Measurements from ENCODE around the gene NEAT1.

Gene NEAT1

DNA sequence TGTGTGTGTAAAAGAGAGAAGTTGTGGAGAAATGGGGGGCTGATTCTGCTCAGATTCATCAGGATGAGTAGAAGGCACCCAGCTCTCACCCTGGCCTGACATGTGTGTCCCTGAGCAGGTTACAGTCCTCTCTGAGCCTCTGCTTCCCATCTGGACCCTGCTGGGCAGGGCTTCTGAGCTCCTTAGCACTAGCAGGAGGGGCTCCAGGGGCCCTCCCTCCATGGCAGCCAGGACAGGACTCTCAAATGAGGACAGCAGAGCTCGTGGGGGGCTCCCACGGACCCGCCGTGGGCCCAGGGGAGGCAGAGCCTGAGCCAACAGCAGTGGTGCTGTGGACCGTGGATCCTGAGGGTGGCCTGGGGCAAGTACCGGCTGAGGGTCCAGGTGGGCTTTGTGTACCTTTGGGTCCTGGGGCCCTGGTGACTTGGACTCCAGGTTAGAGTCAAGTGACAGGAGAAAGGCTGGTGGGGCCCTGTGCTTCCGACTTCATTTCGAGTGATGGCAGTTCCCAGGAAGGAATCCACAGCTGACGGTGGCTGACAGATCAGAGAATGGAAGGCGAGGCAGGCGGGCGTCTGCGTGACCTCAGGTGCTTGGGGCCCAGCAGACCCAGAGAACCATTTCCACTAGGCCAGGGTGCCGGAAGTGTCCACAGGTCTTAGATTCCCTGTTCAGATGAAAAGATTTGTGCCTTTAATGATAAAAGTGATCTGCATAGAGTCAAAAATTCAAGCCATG, 21.9 kb downstream of the NEAT1 start:
- Histone ChIP-seq H2BK5ac (ENCODE audit: low read depth, low read length, poor library complexity, severe bottlenecking) (no peak overlapping the region), H2BK15ac (ENCODE audit: low read depth, poor library complexity, severe bottlenecking) (peak overlapping the region; percentile 56), H3K9me3 (ENCODE audit: control insufficient read depth, low read length) (no peaks in the 10 kb centered on the region), H2BK120ac (ENCODE audit: low read depth, low read length) (no peak overlapping the region), H3K23ac (ENCODE audit: low read length in 2 of 2) (no peak overlapping the region), H4K8ac (ENCODE audit: low read length) (no peak overlapping the region), H3K4me2 (ENCODE audit: low read length, poor library complexity, severe bottlenecking) (no peak overlapping the region), H4K91ac (ENCODE audit: low read length) (no peak overlapping the region), H3K18ac (ENCODE audit: low read depth in 1 of 2, low read length in 2 of 2) (peak overlapping the region; percentile 14 to 75), H3K4me3 (ENCODE audit: insufficient read depth in 1 of 2, low read depth in 1 of 2, low read length in 2 of 2) (no peak overlapping the region), H3K14ac (ENCODE audit: low read length in 2 of 2) (peak overlapping the region in 1 of 2 experiments; percentile 68), H3K9ac (ENCODE audit: low read length) (peak overlapping the region; percentile 80), H3K79me1 (replicated peaks; ENCODE audit: low read length, poor library complexity, severe bottlenecking) (no peaks in the 10 kb centered on the region), H2AK5ac (ENCODE audit: low read length, severe bottlenecking) (no peak overlapping the region), H2AFZ (ENCODE audit: low read depth, low read length) (no peak overlapping the region), H2BK12ac (ENCODE audit: low read length in 2 of 2) (peak overlapping the region in 1 of 2 experiments; percentile 12), H3K4ac (ENCODE audit: low read depth in 1 of 2, low read length in 2 of 2) (no peak overlapping the region), H3K27me3 (ENCODE audit: control insufficient read depth in 1 of 2, insufficient read depth in 1 of 2, low read length in 2 of 2) (no peaks in the 10 kb centered on the region), H3K27ac (ENCODE audit: low read length, poor library complexity, severe bottlenecking) (peak overlapping the region; percentile 74), H3K4me1 (ENCODE audit: control insufficient read depth, insufficient read depth, low read depth, low read length) (peaks cover 56% of the 10 kb centered on the region), H3K36me3 (ENCODE audit: control insufficient read depth in 1 of 2, insufficient read depth in 2 of 2, low read depth in 1 of 2, low read length in 2 of 2) (peaks cover 53 to 54% of the 10 kb centered on the region in 2 experiments)
- WGBS = 91% methylated on average over 14 of the region's 14 CpGs
- peak; percentile 81 for DNase-seq

GRCh38 chr11:65445101-65445603, 22.6 kb downstream of the NEAT1 start:
- Histone ChIP-seq H2AFZ (ENCODE audit: low read depth, low read length) (no peak overlapping the region), H3K27ac (ENCODE audit: low read length, poor library complexity, severe bottlenecking) (peak overlapping the region; percentile 74), H3K9me3 (ENCODE audit: control insufficient read depth, low read length) (no peaks in the 10 kb centered on the region), H3K9ac (ENCODE audit: low read length) (peak overlapping the region; percentile 80), H2BK5ac (ENCODE audit: low read depth, low read length, poor library complexity, severe bottlenecking) (no peak overlapping the region), H3K4me3 (ENCODE audit: insufficient read depth in 1 of 2, low read depth in 1 of 2, low read length in 2 of 2) (no peak overlapping the region), H3K4ac (ENCODE audit: low read depth in 1 of 2, low read length in 2 of 2) (no peak overlapping the region), H4K91ac (ENCODE audit: low read length) (no peak overlapping the region), H3K79me1 (replicated peaks; ENCODE audit: low read length, poor library complexity, severe bottlenecking) (no peaks in the 10 kb centered on the region), H2BK120ac (ENCODE audit: low read depth, low read length) (no peak overlapping the region), H3K36me3 (ENCODE audit: control insufficient read depth in 1 of 2, insufficient read depth in 2 of 2, low read depth in 1 of 2, low read length in 2 of 2) (peaks cover 50 to 53% of the 10 kb centered on the region in 2 experiments), H4K8ac (ENCODE audit: low read length) (no peak overlapping the region), H3K23ac (ENCODE audit: low read length in 2 of 2) (no peak overlapping the region), H3K4me2 (ENCODE audit: low read length, poor library complexity, severe bottlenecking) (no peak overlapping the region), H3K14ac (ENCODE audit: low read length in 2 of 2) (no peak overlapping the region), H3K18ac (ENCODE audit: low read depth in 1 of 2, low read length in 2 of 2) (peak overlapping the region in 1 of 2 experiments; percentile 67), H2BK12ac (ENCODE audit: low read length in 2 of 2) (no peak overlapping the region), H2BK15ac (ENCODE audit: low read depth, poor library complexity, severe bottlenecking) (no peak overlapping the region), H3K27me3 (ENCODE audit: control insufficient read depth in 1 of 2, insufficient read depth in 1 of 2, low read length in 2 of 2) (no peaks in the 10 kb centered on the region), H2AK5ac (ENCODE audit: low read length, severe bottlenecking) (no peak overlapping the region), H3K4me1 (ENCODE audit: control insufficient read depth, insufficient read depth, low read depth, low read length) (peaks cover 56% of the 10 kb centered on the region)
- WGBS = 91% methylated on average over 14 of the region's 15 CpGs
- DNase-seq = peak; percentile 85

DNA sequence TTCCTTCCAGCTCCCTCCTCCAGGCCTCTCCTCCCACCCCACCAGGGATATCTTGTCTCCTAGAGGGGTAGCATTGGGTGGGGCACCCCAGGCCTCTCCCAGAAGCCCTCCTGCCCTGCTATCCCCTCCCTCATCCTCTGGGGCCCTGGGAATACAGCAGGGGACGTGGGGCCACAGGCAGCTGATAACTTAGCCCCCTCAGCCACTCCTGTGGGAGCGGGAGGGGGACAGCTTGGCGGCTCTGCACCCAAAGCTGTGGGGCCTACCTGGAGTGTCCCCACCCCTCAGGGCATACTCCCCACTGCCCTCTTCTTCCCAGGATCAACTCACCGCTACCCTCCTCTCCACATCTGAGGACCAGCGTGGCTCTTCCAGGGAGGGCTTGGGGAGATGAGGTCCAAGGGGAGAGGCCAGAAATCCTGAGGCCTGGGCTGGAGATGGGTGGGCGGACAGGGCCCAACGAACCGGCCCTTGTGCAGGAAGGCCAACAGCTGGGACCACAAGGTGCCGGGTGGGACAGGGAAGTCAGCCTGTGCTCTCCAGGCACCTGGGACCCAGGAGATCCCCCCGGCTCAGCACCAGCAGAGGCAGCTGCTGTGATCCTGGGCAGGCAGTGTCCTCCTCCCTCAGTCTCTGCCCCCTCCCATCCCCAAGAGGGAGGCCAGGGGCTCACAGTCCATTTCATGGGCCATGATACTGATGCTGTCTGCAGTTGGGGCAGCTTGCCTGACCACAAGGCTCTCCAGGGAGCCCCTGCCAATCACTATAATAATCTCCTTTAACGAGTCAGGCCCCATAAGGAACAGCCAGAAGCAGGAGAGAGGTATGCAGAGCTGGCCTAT, 23.2 kb downstream of the NEAT1 start:
- Histone ChIP-seq H3K79me1 (replicated peaks; ENCODE audit: low read length, poor library complexity, severe bottlenecking) (no peaks in the 10 kb centered on the region), H3K27ac (ENCODE audit: low read length, poor library complexity, severe bottlenecking) (peak overlapping the region; percentile 74), H3K36me3 (ENCODE audit: control insufficient read depth in 1 of 2, insufficient read depth in 2 of 2, low read depth in 1 of 2, low read length in 2 of 2) (peaks cover 49 to 53% of the 10 kb centered on the region in 2 experiments), H3K14ac (ENCODE audit: low read length in 2 of 2) (peak overlapping the region in 1 of 2 experiments; percentile 9), H2BK120ac (ENCODE audit: low read depth, low read length) (no peak overlapping the region), H2BK15ac (ENCODE audit: low read depth, poor library complexity, severe bottlenecking) (no peak overlapping the region), H2BK5ac (ENCODE audit: low read depth, low read length, poor library complexity, severe bottlenecking) (no peak overlapping the region), H3K4me3 (ENCODE audit: insufficient read depth in 1 of 2, low read depth in 1 of 2, low read length in 2 of 2) (no peak overlapping the region), H3K18ac (ENCODE audit: low read depth in 1 of 2, low read length in 2 of 2) (peak overlapping the region; percentile 52 to 67), H2BK12ac (ENCODE audit: low read length in 2 of 2) (no peak overlapping the region), H3K9me3 (ENCODE audit: control insufficient read depth, low read length) (no peaks in the 10 kb centered on the region), H3K4me2 (ENCODE audit: low read length, poor library complexity, severe bottlenecking) (no peak overlapping the region), H3K27me3 (ENCODE audit: control insufficient read depth in 1 of 2, insufficient read depth in 1 of 2, low read length in 2 of 2) (no peaks in the 10 kb centered on the region), H3K9ac (ENCODE audit: low read length) (peak overlapping the region; percentile 80), H4K8ac (ENCODE audit: low read length) (no peak overlapping the region), H3K4ac (ENCODE audit: low read depth in 1 of 2, low read length in 2 of 2) (no peak overlapping the region), H4K91ac (ENCODE audit: low read length) (no peak overlapping the region), H2AK5ac (ENCODE audit: low read length, severe bottlenecking) (no peak overlapping the region), H3K23ac (ENCODE audit: low read length in 2 of 2) (no peak overlapping the region), H2AFZ (ENCODE audit: low read depth, low read length) (no peak overlapping the region), H3K4me1 (ENCODE audit: control insufficient read depth, insufficient read depth, low read depth, low read length) (peaks cover 55% of the 10 kb centered on the region)
- peak; percentile 89 for DNase-seq
- 73% methylated on average over 9 of the region's 11 CpGs for WGBS
